Dermis microvascular lymphatic vessel endothelial cell (primary cell): ENCODE measurements around the gene TEF. TPM values are rescaled to one million over a fixed set of nuclear protein-coding genes. Genes with fewer than 3 reads are reported as not detected.
A peak's percentile ranks its signal among the peaks of the same experiment; 100 is the strongest.

Experiments
- DNase-seq, 2 donors: peaks; one replicate each; pipeline versions ENCODE4 v3.0.0 to v3.0.0-alpha.2; 2010; ENCODE audit warnings: low read depth in 2 of 2
- total RNA-seq: library from RNA; depleted of rRNA; stranded (reverse); fragments of >200 nt; gene quantifications from 2 replicates; pipeline ENCODE4 v1.2.1, GENCODE V29; 2014

TEF gene
- total RNA-seq, 1 donor from 2014 or later: 3.0 TPM

GRCh38 chr22:41353862-41354575, 27.7 kb upstream of the TEF start:
- no peak for DNase-seq

GRCh38 chr22:41354979-41355378, 26.8 kb upstream of the TEF start:
- DNase-seq: no peak

GRCh38 chr22:41355895-41356294, 25.8 kb upstream of the TEF start:
- DNase-seq: no peak

GRCh38 chr22:41356430-41357028, 25.2 kb upstream of the TEF start:
- no peak for DNase-seq

- DNase-seq: no peak
Observed at GRCh38 chr22:41357191-41357590, 24.6 kb upstream of the TEF start.

- no peak for DNase-seq
Observed at GRCh38 chr22:41358927-41359326, 22.8 kb upstream of the TEF start.

GRCh38 chr22:41359376-41359775, 22.4 kb upstream of the TEF start:
- DNase-seq: no peak

GRCh38 chr22:41360126-41360525, 21.6 kb upstream of the TEF start:
- DNase-seq: no peak

- no peak for DNase-seq
Observed at GRCh38 chr22:41361716-41362310, 19.9 kb upstream of the TEF start.

GRCh38 chr22:41362615-41363014, 19.1 kb upstream of the TEF start:
- DNase-seq: no peak

- no peak for DNase-seq
Observed at GRCh38 chr22:41364233-41364632, 17.5 kb upstream of the TEF start.

GRCh38 chr22:41364955-41365354, 16.8 kb upstream of the TEF start:
- DNase-seq: no peak

- no peak for DNase-seq
Observed at GRCh38 chr22:41365425-41365824, 16.3 kb upstream of the TEF start.

- no peak for DNase-seq
Observed at GRCh38 chr22:41366323-41367029, 15.3 kb upstream of the TEF start.

- peak; percentile 83 to 97 for DNase-seq
Observed at GRCh38 chr22:41367039-41367679, 14.6 kb upstream of the TEF start.

GRCh38 chr22:41367680-41368542, 13.8 kb upstream of the TEF start:
- DNase-seq: no peak

GRCh38 chr22:41368543-41369423, 13.0 kb upstream of the TEF start:
- no peak for DNase-seq

- DNase-seq: no peak
Observed at GRCh38 chr22:41369424-41369745, 12.4 kb upstream of the TEF start.

GRCh38 chr22:41369837-41370236, 11.9 kb upstream of the TEF start:
- DNase-seq: no peak

GRCh38 chr22:41377846-41378245, 3.9 kb upstream of the TEF start:
- no peak for DNase-seq
